ENCODE results near the gene BPGM.

Gene BPGM

DNA sequence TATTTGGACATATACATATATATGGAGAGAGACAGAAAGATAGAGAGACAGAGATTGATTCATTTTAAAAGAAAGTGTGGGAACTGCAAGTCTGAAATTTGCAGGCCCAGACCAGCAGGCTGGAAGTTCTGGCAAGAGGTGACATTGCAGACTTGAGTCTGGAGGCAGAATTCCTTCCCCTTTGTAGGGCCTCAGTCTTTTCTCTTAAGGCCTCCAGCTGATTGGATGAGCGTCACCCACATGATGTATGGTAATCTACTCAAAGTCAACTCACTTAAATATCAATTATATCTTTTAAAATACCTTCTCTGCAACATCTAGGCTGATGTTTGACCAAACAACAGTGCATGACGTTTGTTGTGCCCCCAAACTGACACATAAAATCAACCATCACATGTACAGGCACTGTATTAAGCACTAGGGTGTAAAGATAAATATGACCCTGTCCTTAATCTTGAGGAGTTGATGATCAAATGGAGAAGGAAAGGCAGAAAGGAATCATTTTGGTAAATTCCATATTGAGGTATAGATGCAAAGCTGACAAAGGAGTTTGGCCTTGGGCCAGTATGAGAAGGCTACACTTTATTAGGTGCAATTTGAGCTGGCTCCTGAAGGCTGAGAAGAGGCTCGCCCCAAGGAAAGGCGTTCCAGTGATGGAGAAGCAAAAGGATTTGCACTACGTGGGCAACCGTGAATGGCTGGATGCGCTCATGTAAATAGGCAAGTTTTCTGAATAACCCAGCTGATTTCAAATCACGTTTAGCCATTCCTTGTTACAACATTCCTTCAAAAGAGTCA is 52.6 kb downstream of the BPGM start:
- H2BK5ac ChIP-seq (ENCODE audit: low read length): no peak overlapping the region
- H3K9me3 ChIP-seq (replicated peaks in 1 of 2; ENCODE audit: control insufficient read depth in 2 of 2, insufficient read depth in 1 of 2, low read depth in 1 of 2, low read length in 2 of 2): no peaks in the 10 kb centered on the region
- H3K4me1 ChIP-seq (ENCODE audit: control insufficient read depth in 2 of 2, insufficient read depth in 1 of 2, low read depth in 1 of 2, low read length in 2 of 2): peaks cover 17 to 18% of the 10 kb centered on the region in 2 donors
- H3K36me3 ChIP-seq (replicated peaks in 1 of 2; ENCODE audit: control insufficient read depth in 2 of 2, insufficient read depth in 2 of 2, low read length in 2 of 2): no peaks in the 10 kb centered on the region
- no peaks in the 10 kb centered on the region for H3K79me1 ChIP-seq (ENCODE audit: low read depth, low read length)
- DNase-seq (ENCODE audit: low spot score): no peak
- peaks cover 0 to 27% (median 0%) of the 10 kb centered on the region in 3 experiments for H3K27me3 ChIP-seq (ENCODE audit: control insufficient read depth in 3 of 3, insufficient read depth in 3 of 3, low read depth in 1 of 3, low read length in 3 of 3)
- no peak overlapping the region for H3K9ac ChIP-seq (ENCODE audit: low read depth, low read length, poor library complexity)
- H4K8ac ChIP-seq (ENCODE audit: low read depth, low read length): no peak overlapping the region
- H4K91ac ChIP-seq (ENCODE audit: low read depth, low read length, poor library complexity): no peak overlapping the region
- H3K14ac ChIP-seq (ENCODE audit: low read length): no peak overlapping the region
- no peak overlapping the region for H3K27ac ChIP-seq (replicated peaks; ENCODE audit: low read length)
- no peak overlapping the region for H2AK5ac ChIP-seq (ENCODE audit: low read depth, low read length)
- no peak overlapping the region for H2AFZ ChIP-seq (ENCODE audit: low read length)
- WGBS, 2 donors (ENCODE audit: extremely low coverage in 2 of 2, insufficient read length in 2 of 2, insufficient replicate concordance in 1 of 2): no CpG with 5 or more reads among the region's 8 CpGs
- no peak overlapping the region for H3K4me3 ChIP-seq (ENCODE audit: low read length in 2 of 2)
- no peak overlapping the region for H3K4me2 ChIP-seq (ENCODE audit: insufficient read depth, low read length, poor library complexity, severe bottlenecking)
- no peak overlapping the region for H2BK12ac ChIP-seq (ENCODE audit: low read length)
- no peak overlapping the region for H2BK15ac ChIP-seq (ENCODE audit: low read length)
- no peak overlapping the region for H2BK120ac ChIP-seq (ENCODE audit: low read depth, low read length)
- no peak overlapping the region for H3K18ac ChIP-seq (ENCODE audit: low read length)
- no peak overlapping the region for H3K23ac ChIP-seq (ENCODE audit: low read depth, low read length, poor library complexity)
- H3K4ac ChIP-seq (ENCODE audit: low read length): no peak overlapping the region

- no peak overlapping the region for H2AK5ac ChIP-seq (ENCODE audit: low read depth, low read length)
- no peak overlapping the region for H3K27ac ChIP-seq (replicated peaks; ENCODE audit: low read length)
Measured at GRCh38 chr7:134699899-134700298, 53.2 kb downstream of the BPGM start.

GRCh38 chr7:134701272-134701671 is 54.6 kb downstream of the BPGM start:
- WGBS, 2 donors (ENCODE audit: extremely low coverage in 2 of 2, insufficient read length in 2 of 2, insufficient replicate concordance in 1 of 2): no CpG with 5 or more reads among the region's 2 CpGs
- no peak for DNase-seq (ENCODE audit: low spot score)
- H2BK15ac ChIP-seq (ENCODE audit: low read length): no peak overlapping the region

More at GRCh38 chr7:134699899-134700298, 53.2 kb downstream of the BPGM start:
- Histone ChIP-seq H2BK5ac (ENCODE audit: low read length) (no peak overlapping the region), H3K79me1 (ENCODE audit: low read depth, low read length) (no peaks in the 10 kb centered on the region), H4K8ac (ENCODE audit: low read depth, low read length) (no peak overlapping the region), H3K14ac (ENCODE audit: low read length) (no peak overlapping the region), H2BK120ac (ENCODE audit: low read depth, low read length) (no peak overlapping the region), H3K27me3 (ENCODE audit: control insufficient read depth in 3 of 3, insufficient read depth in 3 of 3, low read depth in 1 of 3, low read length in 3 of 3) (peaks cover 0 to 33% (median 0%) of the 10 kb centered on the region in 3 experiments), H2BK12ac (ENCODE audit: low read length) (no peak overlapping the region), H3K4me1 (ENCODE audit: control insufficient read depth in 2 of 2, insufficient read depth in 1 of 2, low read depth in 1 of 2, low read length in 2 of 2) (peaks cover 17 to 21% of the 10 kb centered on the region in 2 donors), H3K4ac (ENCODE audit: low read length) (no peak overlapping the region), H3K18ac (ENCODE audit: low read length) (no peak overlapping the region), H2AFZ (ENCODE audit: low read length) (no peak overlapping the region), H3K4me2 (ENCODE audit: insufficient read depth, low read length, poor library complexity, severe bottlenecking) (no peak overlapping the region), H3K36me3 (replicated peaks in 1 of 2; ENCODE audit: control insufficient read depth in 2 of 2, insufficient read depth in 2 of 2, low read length in 2 of 2) (no peaks in the 10 kb centered on the region), H4K91ac (ENCODE audit: low read depth, low read length, poor library complexity) (no peak overlapping the region), H3K23ac (ENCODE audit: low read depth, low read length, poor library complexity) (no peak overlapping the region), H3K4me3 (ENCODE audit: low read length in 2 of 2) (no peak overlapping the region), H3K9me3 (replicated peaks in 1 of 2; ENCODE audit: control insufficient read depth in 2 of 2, insufficient read depth in 1 of 2, low read depth in 1 of 2, low read length in 2 of 2) (no peaks in the 10 kb centered on the region), H2BK15ac (ENCODE audit: low read length) (no peak overlapping the region), H3K9ac (ENCODE audit: low read depth, low read length, poor library complexity) (no peak overlapping the region)
- no CpG with 5 or more reads among the region's 2 CpGs for WGBS, 2 donors (ENCODE audit: extremely low coverage in 2 of 2, insufficient read length in 2 of 2, insufficient replicate concordance in 1 of 2)
- DNase-seq (ENCODE audit: low spot score): no peak

DNA sequence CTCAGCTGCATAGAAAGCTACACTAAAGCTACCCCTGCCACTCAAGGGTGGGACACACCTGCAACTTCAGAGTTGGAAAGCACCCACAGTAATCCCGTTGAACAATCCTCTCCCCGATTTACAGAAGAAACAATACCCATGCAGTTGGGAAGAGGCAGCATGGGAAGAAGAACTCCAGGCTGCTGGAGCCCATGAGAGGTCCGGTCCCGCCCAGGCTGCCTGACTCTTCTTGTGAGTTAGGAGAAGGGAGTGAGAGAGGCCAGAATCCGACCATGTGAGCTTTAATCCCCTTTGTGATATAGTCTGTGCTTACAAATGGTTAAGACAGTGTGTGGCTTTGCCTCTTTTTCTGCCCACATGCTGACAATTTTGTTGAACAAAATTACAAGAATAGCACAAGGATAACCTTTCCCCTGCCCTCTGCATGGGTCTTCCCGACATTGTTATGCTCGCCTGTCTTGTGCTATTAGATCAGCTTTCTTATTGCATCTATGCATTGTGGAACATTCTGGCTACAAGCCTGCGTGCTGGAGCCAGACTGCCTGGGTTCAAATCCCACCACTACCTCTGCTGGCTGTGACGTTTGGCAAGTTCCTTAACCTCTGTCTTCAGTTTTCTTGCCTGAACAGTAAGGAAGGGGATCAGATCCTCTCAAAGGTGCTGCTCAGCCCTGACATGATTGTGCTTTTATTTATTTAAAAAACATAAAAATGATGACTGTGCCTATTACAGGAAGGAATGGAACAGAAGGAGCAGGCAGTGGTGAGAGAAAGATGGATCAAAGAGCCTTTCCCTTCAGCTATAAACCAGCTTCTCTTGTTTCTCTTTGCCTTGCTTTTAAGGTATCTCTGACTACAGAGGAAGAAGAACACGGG is 56.0 kb downstream of the BPGM start:
- no CpG with 5 or more reads among the region's 10 CpGs for WGBS, 2 donors (ENCODE audit: extremely low coverage in 2 of 2, insufficient read length in 2 of 2, insufficient replicate concordance in 1 of 2)
- H2AFZ ChIP-seq (ENCODE audit: low read length): no peak overlapping the region
- H3K79me1 ChIP-seq (ENCODE audit: low read depth, low read length): no peaks in the 10 kb centered on the region
- no peak overlapping the region for H3K4ac ChIP-seq (ENCODE audit: low read length)
- peaks cover 0 to 50% (median 0%) of the 10 kb centered on the region in 3 experiments for H3K27me3 ChIP-seq (ENCODE audit: control insufficient read depth in 3 of 3, insufficient read depth in 3 of 3, low read depth in 1 of 3, low read length in 3 of 3)
- H3K14ac ChIP-seq (ENCODE audit: low read length): no peak overlapping the region
- H3K4me3 ChIP-seq (ENCODE audit: low read length in 2 of 2): no peak overlapping the region
- H3K4me1 ChIP-seq (ENCODE audit: control insufficient read depth in 2 of 2, insufficient read depth in 1 of 2, low read depth in 1 of 2, low read length in 2 of 2): peaks cover 15 to 21% of the 10 kb centered on the region in 2 donors
- H2BK5ac ChIP-seq (ENCODE audit: low read length): no peak overlapping the region
- no peak overlapping the region for H2BK120ac ChIP-seq (ENCODE audit: low read depth, low read length)
- no peaks in the 10 kb centered on the region for H3K36me3 ChIP-seq (replicated peaks in 1 of 2; ENCODE audit: control insufficient read depth in 2 of 2, insufficient read depth in 2 of 2, low read length in 2 of 2)
- H3K27ac ChIP-seq (replicated peaks; ENCODE audit: low read length): no peak overlapping the region
- H3K9me3 ChIP-seq (replicated peaks in 1 of 2; ENCODE audit: control insufficient read depth in 2 of 2, insufficient read depth in 1 of 2, low read depth in 1 of 2, low read length in 2 of 2): no peaks in the 10 kb centered on the region
- H4K91ac ChIP-seq (ENCODE audit: low read depth, low read length, poor library complexity): no peak overlapping the region
- no peak overlapping the region for H2BK15ac ChIP-seq (ENCODE audit: low read length)
- no peak overlapping the region for H3K18ac ChIP-seq (ENCODE audit: low read length)
- H2AK5ac ChIP-seq (ENCODE audit: low read depth, low read length): no peak overlapping the region
- H3K23ac ChIP-seq (ENCODE audit: low read depth, low read length, poor library complexity): no peak overlapping the region
- no peak for DNase-seq (ENCODE audit: low spot score)
- no peak overlapping the region for H2BK12ac ChIP-seq (ENCODE audit: low read length)
- no peak overlapping the region for H3K9ac ChIP-seq (ENCODE audit: low read depth, low read length, poor library complexity)
- no peak overlapping the region for H3K4me2 ChIP-seq (ENCODE audit: insufficient read depth, low read length, poor library complexity, severe bottlenecking)
- H4K8ac ChIP-seq (ENCODE audit: low read depth, low read length): no peak overlapping the region

More at GRCh38 chr7:134701272-134701671, 54.6 kb downstream of the BPGM start:
- Histone ChIP-seq H3K23ac (ENCODE audit: low read depth, low read length, poor library complexity) (no peak overlapping the region), H3K14ac (ENCODE audit: low read length) (no peak overlapping the region), H2AK5ac (ENCODE audit: low read depth, low read length) (no peak overlapping the region), H3K79me1 (ENCODE audit: low read depth, low read length) (no peaks in the 10 kb centered on the region), H3K9ac (ENCODE audit: low read depth, low read length, poor library complexity) (no peak overlapping the region), H3K27me3 (ENCODE audit: control insufficient read depth in 3 of 3, insufficient read depth in 3 of 3, low read depth in 1 of 3, low read length in 3 of 3) (peaks cover 0 to 46% (median 0%) of the 10 kb centered on the region in 3 experiments), H4K91ac (ENCODE audit: low read depth, low read length, poor library complexity) (no peak overlapping the region), H3K4ac (ENCODE audit: low read length) (no peak overlapping the region), H2BK120ac (ENCODE audit: low read depth, low read length) (no peak overlapping the region), H3K9me3 (replicated peaks in 1 of 2; ENCODE audit: control insufficient read depth in 2 of 2, insufficient read depth in 1 of 2, low read depth in 1 of 2, low read length in 2 of 2) (no peaks in the 10 kb centered on the region), H3K4me3 (ENCODE audit: low read length in 2 of 2) (no peak overlapping the region), H2BK5ac (ENCODE audit: low read length) (no peak overlapping the region), H3K36me3 (replicated peaks in 1 of 2; ENCODE audit: control insufficient read depth in 2 of 2, insufficient read depth in 2 of 2, low read length in 2 of 2) (no peaks in the 10 kb centered on the region), H3K4me2 (ENCODE audit: insufficient read depth, low read length, poor library complexity, severe bottlenecking) (no peak overlapping the region), H3K4me1 (ENCODE audit: control insufficient read depth in 2 of 2, insufficient read depth in 1 of 2, low read depth in 1 of 2, low read length in 2 of 2) (peaks cover 15 to 21% of the 10 kb centered on the region in 2 donors), H2BK12ac (ENCODE audit: low read length) (no peak overlapping the region), H3K27ac (replicated peaks; ENCODE audit: low read length) (no peak overlapping the region), H4K8ac (ENCODE audit: low read depth, low read length) (no peak overlapping the region), H3K18ac (ENCODE audit: low read length) (no peak overlapping the region), H2AFZ (ENCODE audit: low read length) (no peak overlapping the region)

Data from neuronal stem cell (in vitro differentiated cells).